ENCODE results near the gene PYGM. TPM values are rescaled to one million over a fixed set of nuclear protein-coding genes. Genes with fewer than 3 reads are reported as not detected.

Gene PYGM
- total and polyA plus RNA-seq, 2 of the 13 experiments (the other 11 are each of a cell fraction or from before 2014, with no cell fraction given) = 0.11 to 0.12 TPM

GRCh38 chr11:64787526-64788320 is 27.9 kb upstream of the PYGM start (continued):
- TF ChIP-seq ZNF501 (CRISPR knock-in tag; IDR thresholded peaks at IDR 0.05) (peak; percentile 54; the same call in 1 of the 2 replicates), ZMYM3 (CRISPR knock-in tag; IDR thresholded peaks at IDR 0.05) (0 out of 2 replicates have a peak, but pooled peaks have one; percentile 31), PCBP1 (IDR thresholded peaks at IDR 0.05; ENCODE audit: borderline replicate concordance, low read depth, low read length) (0 out of 2 replicates have a peak, but pooled peaks have one; percentile 51), THAP11 (CRISPR knock-in tag; IDR thresholded peaks at IDR 0.05) (peak; percentile 57), SMAD9 (CRISPR knock-in tag; IDR thresholded peaks at IDR 0.05) (0 out of 2 replicates have a peak, but pooled peaks have one; percentile 19), HNF1B (CRISPR knock-in tag; IDR thresholded peaks at IDR 0.05) (peak; percentile 56; the same call in 1 of the 2 replicates), HOXA3 (CRISPR knock-in tag; IDR thresholded peaks at IDR 0.05) (0 out of 2 replicates have a peak, but pooled peaks have one; percentile 26)
- TF ChIP-seq, protein P1, sequence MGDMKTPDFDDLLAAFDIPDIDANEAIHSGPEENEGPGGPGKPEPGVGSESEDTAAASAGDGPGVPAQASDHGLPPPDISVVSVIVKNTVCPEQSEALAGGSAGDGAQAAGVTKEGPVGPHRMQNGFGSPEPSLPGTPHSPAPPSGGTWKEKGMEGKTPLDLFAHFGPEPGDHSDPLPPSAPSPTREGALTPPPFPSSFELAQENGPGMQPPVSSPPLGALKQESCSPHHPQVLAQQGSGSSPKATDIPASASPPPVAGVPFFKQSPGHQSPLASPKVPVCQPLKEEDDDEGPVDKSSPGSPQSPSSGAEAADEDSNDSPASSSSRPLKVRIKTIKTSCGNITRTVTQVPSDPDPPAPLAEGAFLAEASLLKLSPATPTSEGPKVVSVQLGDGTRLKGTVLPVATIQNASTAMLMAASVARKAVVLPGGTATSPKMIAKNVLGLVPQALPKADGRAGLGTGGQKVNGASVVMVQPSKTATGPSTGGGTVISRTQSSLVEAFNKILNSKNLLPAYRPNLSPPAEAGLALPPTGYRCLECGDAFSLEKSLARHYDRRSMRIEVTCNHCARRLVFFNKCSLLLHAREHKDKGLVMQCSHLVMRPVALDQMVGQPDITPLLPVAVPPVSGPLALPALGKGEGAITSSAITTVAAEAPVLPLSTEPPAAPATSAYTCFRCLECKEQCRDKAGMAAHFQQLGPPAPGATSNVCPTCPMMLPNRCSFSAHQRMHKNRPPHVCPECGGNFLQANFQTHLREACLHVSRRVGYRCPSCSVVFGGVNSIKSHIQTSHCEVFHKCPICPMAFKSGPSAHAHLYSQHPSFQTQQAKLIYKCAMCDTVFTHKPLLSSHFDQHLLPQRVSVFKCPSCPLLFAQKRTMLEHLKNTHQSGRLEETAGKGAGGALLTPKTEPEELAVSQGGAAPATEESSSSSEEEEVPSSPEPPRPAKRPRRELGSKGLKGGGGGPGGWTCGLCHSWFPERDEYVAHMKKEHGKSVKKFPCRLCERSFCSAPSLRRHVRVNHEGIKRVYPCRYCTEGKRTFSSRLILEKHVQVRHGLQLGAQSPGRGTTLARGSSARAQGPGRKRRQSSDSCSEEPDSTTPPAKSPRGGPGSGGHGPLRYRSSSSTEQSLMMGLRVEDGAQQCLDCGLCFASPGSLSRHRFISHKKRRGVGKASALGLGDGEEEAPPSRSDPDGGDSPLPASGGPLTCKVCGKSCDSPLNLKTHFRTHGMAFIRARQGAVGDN (CRISPR knock-in tag; IDR thresholded peaks at IDR 0.05) = 0 out of 2 replicates have a peak, but pooled peaks have one; percentile 27
- TF ChIP-seq, protein P2, sequence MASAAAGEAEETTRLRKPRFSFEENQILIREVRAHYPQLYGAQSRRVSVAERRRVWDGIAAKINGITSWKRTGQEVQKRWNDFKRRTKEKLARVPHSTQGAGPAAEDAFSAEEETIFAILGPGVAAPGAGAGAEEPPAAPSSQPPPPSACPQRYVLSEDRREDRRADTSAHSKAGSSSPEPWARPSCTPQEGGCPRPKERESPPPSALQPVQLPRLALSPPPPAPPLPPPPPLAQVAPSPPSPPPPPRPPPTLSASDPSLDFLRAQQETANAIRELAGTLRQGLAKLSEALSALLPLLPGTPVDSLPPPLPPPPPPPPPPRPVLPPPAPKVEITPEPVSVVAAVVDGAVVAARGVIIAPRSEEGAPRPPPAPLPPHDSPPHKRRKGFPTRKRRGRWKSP (CRISPR knock-in tag; IDR thresholded peaks at IDR 0.05) = no peak

All from HepG2 (cell line).